Endothelial cell of umbilical vein (primary cell): Measurements from ENCODE around the gene CHST8. TPM values are rescaled to one million over a fixed set of nuclear protein-coding genes. Genes with fewer than 3 reads are reported as not detected.

Source experiments
- BruUV-seq: library from RNA; stranded (reverse); fragments of 400-500 nt; replicated peaks from 2 replicates; lab custom pipeline; 2021; lab: Mats Ljungman, UMichigan
- CTCF ChIA-PET: fragments of 300-600, 350-600 bp; sonication (Branson Sonifier 250); formaldehyde crosslinking; loops from one replicate; lab custom pipeline; 2021; ENCODE audit warnings: antibody characterized with exemption, inconsistent platforms; lab: Charles Lee
- POLR2A ChIA-PET: fragments of 300-600, 350-600 bp; sonication (Branson Sonifier 250); formaldehyde crosslinking; loops from one replicate; lab custom pipeline; 2021; ENCODE audit warnings: antibody characterized with exemption, inconsistent platforms; lab: Charles Lee
- DNase-seq: peaks from one replicate; pipeline ENCODE4 v3.0.0-alpha.2; 2011; ENCODE audit warnings: low read depth, low spot score
- FAIRE-seq: peaks from 2 replicates; lab custom pipeline; 2011; peaks lifted over from hg19 to GRCh38; lab: Jason Lieb, UNC
- H2AFZ ChIP-seq: 2 replicates; pipeline ENCODE4 v1.6.0; 2012; ENCODE audit warnings: low read depth, low read length, control low read depth, inconsistent platforms
- H3K27ac ChIP-seq: 2 replicates; pipeline ENCODE4 v1.5.1; 2011; ENCODE audit warnings: low read depth, mild to moderate bottlenecking, control low read depth, low read length, moderate library complexity; ENCODE audit not compliant: insufficient read depth
- H3K27me3 ChIP-seq, 2 experiments: 2 replicates each; pipeline versions ENCODE4 v1.6.0 to v1.6.1; 2011; ENCODE audit warnings: low read length in 2 of 2, mixed read lengths in 1 of 2; ENCODE audit not compliant: control insufficient read depth in 2 of 2, insufficient read depth in 2 of 2
- H3K36me3 ChIP-seq, 2 experiments: 2 replicates in 1 of 2; 3 replicates in 1 of 2; pipeline ENCODE4 v1.5.1; 2011; ENCODE audit warnings: low read length in 2 of 2, mild to moderate bottlenecking in 1 of 2, moderate library complexity in 1 of 2; ENCODE audit not compliant: control insufficient read depth in 2 of 2, insufficient read depth in 2 of 2; ENCODE audit errors: extremely low read depth in 1 of 2
- H3K4me1 ChIP-seq: 3 replicates; pipeline ENCODE4 v1.5.1; 2011; ENCODE audit warnings: mild to moderate bottlenecking, low read length; ENCODE audit not compliant: control insufficient read depth, insufficient read depth; ENCODE audit errors: extremely low read depth
- H3K4me2 ChIP-seq: 2 replicates; pipeline ENCODE4 v1.6.1; 2011; ENCODE audit warnings: low read length, control low read depth, mixed read lengths; ENCODE audit not compliant: insufficient read depth
- H3K4me3 ChIP-seq, 3 experiments: fragments of 200-600 bp in 1 of 3; sonication (generic), shearing (Covaris generic) in 1 of 3; replicated peaks in 1 of 3; 2 replicates each; pipeline ENCODE4 v1.5.1; 2011 to 2016; ENCODE audit warnings: control low read depth in 3 of 3, low read length in 3 of 3, mild to moderate bottlenecking in 2 of 3, inconsistent platforms in 1 of 3, low read depth in 1 of 3, moderate library complexity in 1 of 3; ENCODE audit not compliant: insufficient read depth in 1 of 3
- H3K79me2 ChIP-seq: 2 replicates; pipeline ENCODE4 v1.6.0; 2012; ENCODE audit warnings: low read length, inconsistent platforms; ENCODE audit not compliant: control insufficient read depth, insufficient read depth
- H3K9ac ChIP-seq: replicated peaks from 2 replicates; pipeline ENCODE3; 2011; ENCODE audit warnings: low read length, control low read depth; ENCODE audit not compliant: insufficient read depth; ENCODE audit errors: extremely low read depth
- H3K9me1 ChIP-seq: replicated peaks from 3 replicates; pipeline ENCODE4 v1.6.0; 2011; ENCODE audit warnings: mild to moderate bottlenecking, low read length; ENCODE audit not compliant: control insufficient read depth, insufficient read depth; ENCODE audit errors: extremely low read depth
- H3K9me3 ChIP-seq: replicated peaks from 2 replicates; pipeline ENCODE4 v1.5.1; 2012; ENCODE audit warnings: low read length, inconsistent platforms; ENCODE audit not compliant: control insufficient read depth, insufficient read depth
- H4K20me1 ChIP-seq: replicated peaks from 2 replicates; pipeline ENCODE3; 2011; ENCODE audit warnings: mild to moderate bottlenecking, low read length; ENCODE audit not compliant: control insufficient read depth, insufficient read depth; ENCODE audit errors: extremely low read depth
- CTCF ChIP-seq, 2 donors: IDR thresholded peaks; 1 replicate in 1 of 2; 2 replicates in 1 of 2; pipeline ENCODE4 v1.5.1; 2011; ENCODE audit warnings: low read length in 2 of 2, mild to moderate bottlenecking in 2 of 2, moderate library complexity in 2 of 2, control low read depth in 1 of 2, inconsistent platforms in 1 of 2, low read depth in 1 of 2; ENCODE audit not compliant: insufficient read depth in 1 of 2; ENCODE audit errors: extremely low read depth in 1 of 2
- EZH2 ChIP-seq: IDR thresholded peaks from 2 replicates; pipeline ENCODE4 v1.6.1; 2012; ENCODE audit warnings: borderline replicate concordance, low read depth, mild to moderate bottlenecking, moderate library complexity, low read length, inconsistent platforms; ENCODE audit not compliant: severe bottlenecking
- FOS ChIP-seq: IDR thresholded peaks from 2 replicates; pipeline ENCODE4 v1.6.1; 2011; ENCODE audit warnings: mild to moderate bottlenecking, low read length, moderate library complexity, borderline replicate concordance; ENCODE audit not compliant: insufficient read depth
- GATA2 ChIP-seq: IDR thresholded peaks from 2 replicates; pipeline ENCODE4 v1.7.0; 2011; ENCODE audit warnings: low read depth, mild to moderate bottlenecking, moderate library complexity, mixed read lengths, low read length; ENCODE audit not compliant: insufficient read length, insufficient read depth
- JUN ChIP-seq: IDR thresholded peaks from 2 replicates; pipeline ENCODE4 v1.6.1; 2011; ENCODE audit warnings: borderline replicate concordance, low read depth; ENCODE audit not compliant: insufficient read length, insufficient read depth
- MAX ChIP-seq: IDR thresholded peaks from 2 replicates; pipeline ENCODE4 v1.6.1; 2011; ENCODE audit not compliant: insufficient read depth, insufficient read length
- MYC ChIP-seq: IDR thresholded peaks from one replicate; pipeline ENCODE4 v1.6.1; 2011; ENCODE audit warnings: mild to moderate bottlenecking, low read depth, low read length
- POLR2A ChIP-seq: IDR thresholded peaks from 2 replicates; pipeline ENCODE4 v1.6.1; 2012; ENCODE audit warnings: low read depth, mild to moderate bottlenecking, control low read depth, low read length
- POLR2AphosphoS5 ChIP-seq: IDR thresholded peaks from 2 replicates; pipeline ENCODE4 v1.6.1; 2012; ENCODE audit warnings: low read depth, mild to moderate bottlenecking, control low read depth, low read length, moderate library complexity; ENCODE audit not compliant: insufficient read depth
- dilution Hi-C: fragments of 300-500 bp; cut with MboI; formaldehyde crosslinking; loops from one replicate; pipeline ENCODE4 v1.15.0; 2019; ENCODE audit warnings: low sequenced_read_pairs; ENCODE audit not compliant: extremely low pct_ligation_motif_present
- intact Hi-C: fragments of 100-400 bp; cut with micrococcal nuclease; formaldehyde crosslinking; loops from one replicate; pipeline ENCODE4 v1.10.0; 2022
- polyA plus RNA-seq, 4 experiments: library from polyadenylated mRNA; depleted of rRNA in 3 of 4; stranded (reverse) in 3 of 4; unstranded in 1 of 4; fragments of >200 nt; gene quantifications; 2 replicates each; pipeline versions ENCODE4 v1.2.1 to v1.2.3, GENCODE V29; 2011 to 2012; ENCODE audit warnings: missing spikeins in 1 of 4
- total RNA-seq: library from RNA; stranded (reverse); gene quantifications from 2 replicates; pipeline ENCODE4 v1.2.3, GENCODE V29; 2021

Gene CHST8
- total and polyA plus RNA-seq, 2 donors (not counting 3 experiments of a cell fraction or from before 2014, with no cell fraction given), result not detected

- Histone ChIP-seq H3K27me3 (no peaks in the 10 kb centered on the region), H3K4me2 (no peak overlapping the region), H3K4me1 (peaks cover 10% of the 10 kb centered on the region), H3K4me3 (no peak overlapping the region), H3K9ac (no peak overlapping the region), H3K9me1 (no peaks in the 10 kb centered on the region), H3K9me3 (no peaks in the 10 kb centered on the region), H2AFZ (no peak overlapping the region), H3K79me2 (peaks cover 4% of the 10 kb centered on the region), H4K20me1 (no peaks in the 10 kb centered on the region), H3K27ac (no peak overlapping the region), H3K36me3 (peaks cover 2 to 51% of the 10 kb centered on the region in 2 experiments)
- TF ChIP-seq POLR2A, result no peak
- TF ChIP-seq CTCF (IDR thresholded peaks at IDR 0.05; ENCODE audit: extremely low read depth in 1 of 2, insufficient read depth in 1 of 2, low read depth in 1 of 2, low read length in 2 of 2), result no peak
- TF ChIP-seq MAX, result no peak
- TF ChIP-seq MYC, result no peak
- TF ChIP-seq POLR2AphosphoS5, result no peak
- no peak for TF ChIP-seq EZH2
- TF ChIP-seq JUN, result no peak
- TF ChIP-seq GATA2, result no peak
- no peak for TF ChIP-seq FOS
- intact Hi-C loops (no loop called here), dilution Hi-C loops (no loop called here)
- DNase-seq (no peak), FAIRE-seq (no peak)
- ChIA-PET POLR2A (interaction anchor here (0.7 kb wide), 1 partner anchor 105 kb away, joined by 3 read pairs; no protein-coding TSS in a partner anchor), CTCF (interaction anchor here (0.9 kb wide), 1 partner anchor 18 kb away, joined by 3 read pairs; no protein-coding TSS in a partner anchor)
- BruUV-seq, result no TSS peak
Measured at GRCh38 chr19:33801411-33801810, 179.7 kb downstream of the CHST8 start.
